Activated T-cell treated with anti-CD3 and anti-CD28 coated beads for 48 hours (primary cell): Measurements from ENCODE around the gene HDDC2.

ENCODE experiments used
- DNase-seq: peaks from one replicate; pipeline ENCODE4 v3.0.0-alpha.2; 2020; ENCODE audit warnings: low read depth

HDDC2 gene

GRCh38 chr6:125233202-125233601 is 68.6 kb downstream of the HDDC2 start:
- no peak for DNase-seq

GRCh38 chr6:125232466-125232865 is 69.3 kb downstream of the HDDC2 start:
- DNase-seq = no peak

- DNase-seq = no peak
These were observed 70.0 kb downstream of the HDDC2 start for GRCh38 chr6:125231574-125232343.

- no peak for DNase-seq
These were observed 70.6 kb downstream of the HDDC2 start for GRCh38 chr6:125231133-125231532.

- DNase-seq = no peak
These were observed 71.1 kb downstream of the HDDC2 start for GRCh38 chr6:125230674-125231073.

- DNase-seq = no peak
These were observed 72.7 kb downstream of the HDDC2 start for GRCh38 chr6:125228981-125229479.

- no peak for DNase-seq
These were observed 74.5 kb downstream of the HDDC2 start for GRCh38 chr6:125227244-125227643.
